ENCODE results near the gene SEC31A.
"Not testable (repeated sequence)": the region's sequence is repeated elsewhere in the genome, so short reads cannot be mapped to it uniquely, and the experiment has no call there.

- not testable (repeated sequence) for TF ChIP-seq CTCF (IDR thresholded peaks at IDR 0.05; ENCODE audit: low read length); EZH2 (IDR thresholded peaks at IDR 0.05; ENCODE audit: borderline replicate concordance, low read length)
These were observed 74.1 kb downstream of the SEC31A start for GRCh38 chr4:82816874-82817273.

Data from OCI-LY1 (cell line).